Ishikawa (cell line): ENCODE measurements around the gene BEND4.

Experiments used
- CEBPB ChIP-seq: IDR thresholded peaks from 2 replicates; pipeline ENCODE4 v1.6.1; 2012
- CREB1 ChIP-seq: IDR thresholded peaks from 2 replicates; pipeline ENCODE4 v1.6.1; 2012; ENCODE audit warnings: low read depth
- EGR1 ChIP-seq: IDR thresholded peaks from 2 replicates; pipeline ENCODE4 v1.6.1; 2012
- EP300 ChIP-seq: IDR thresholded peaks from 2 replicates; pipeline ENCODE4 v1.6.1; 2012; ENCODE audit warnings: borderline replicate concordance
- FOXM1 ChIP-seq: IDR thresholded peaks from 2 replicates; pipeline ENCODE4 v1.6.1; 2012; ENCODE audit warnings: low read depth, borderline replicate concordance
- MAX ChIP-seq: IDR thresholded peaks from 2 replicates; pipeline ENCODE4 v1.6.1; 2012
- NFIC ChIP-seq: IDR thresholded peaks from 2 replicates; pipeline ENCODE4 v1.6.1; 2012
- RAD21 ChIP-seq: IDR thresholded peaks from 2 replicates; pipeline ENCODE4 v1.6.1; 2012; ENCODE audit warnings: low read depth
- REST ChIP-seq: IDR thresholded peaks from 2 replicates; pipeline ENCODE4 v1.6.1; 2012; ENCODE audit warnings: low read depth, mild to moderate bottlenecking
- TAF1 ChIP-seq: IDR thresholded peaks from 2 replicates; pipeline ENCODE4 v1.6.1; 2012; ENCODE audit warnings: low read depth, mild to moderate bottlenecking
- TCF12 ChIP-seq: IDR thresholded peaks from 2 replicates; pipeline ENCODE4 v1.6.1; 2012; ENCODE audit warnings: low read depth
- TEAD4 ChIP-seq: IDR thresholded peaks from 2 replicates; pipeline ENCODE4 v1.6.1; 2012
- USF1 ChIP-seq: IDR thresholded peaks from 2 replicates; pipeline ENCODE4 v1.6.1; 2012
- YY1 ChIP-seq: IDR thresholded peaks from 2 replicates; pipeline ENCODE4 v1.6.1; 2012; ENCODE audit warnings: low read depth
- ZBTB7A ChIP-seq: IDR thresholded peaks from 2 replicates; pipeline ENCODE4 v1.6.1; 2012; ENCODE audit warnings: low read depth

BEND4 gene

GRCh38 chr4:42112846-42113245 lies 39.6 kb downstream of the BEND4 start:
- TF ChIP-seq EP300: no peak

GRCh38 chr4:42104521-42104920 lies 47.9 kb downstream of the BEND4 start:
- TF ChIP-seq TAF1 (no peak), CEBPB (no peak), RAD21 (no peak), REST (no peak), YY1 (no peak), NFIC (no peak), TCF12 (no peak), ZBTB7A (no peak), EP300 (no peak), FOXM1 (no peak), MAX (no peak), CREB1 (no peak), TEAD4 (no peak), USF1 (no peak), EGR1 (no peak)

- no peak for TF ChIP-seq USF1
- TF ChIP-seq CREB1: no peak
- no peak for TF ChIP-seq MAX
- TF ChIP-seq EP300: no peak
- no peak for TF ChIP-seq EGR1
- no peak for TF ChIP-seq FOXM1
- TF ChIP-seq RAD21: no peak
- TF ChIP-seq TAF1: no peak
- TF ChIP-seq CEBPB: no peak
- no peak for TF ChIP-seq REST
- TF ChIP-seq YY1: no peak
- TF ChIP-seq TCF12: no peak
These were observed 50.9 kb downstream of the BEND4 start for GRCh38 chr4:42101446-42101975.

- TF ChIP-seq TAF1: no peak
- no peak for TF ChIP-seq ZBTB7A
- no peak for TF ChIP-seq TCF12
- TF ChIP-seq RAD21: no peak
- TF ChIP-seq EP300: no peak
- no peak for TF ChIP-seq CEBPB
- no peak for TF ChIP-seq USF1
- TF ChIP-seq REST: no peak
- TF ChIP-seq FOXM1: no peak
These were observed 64.1 kb downstream of the BEND4 start for GRCh38 chr4:42088386-42088785.

GRCh38 chr4:42083816-42084215 lies 68.6 kb downstream of the BEND4 start:
- TF ChIP-seq EP300: no peak
- TF ChIP-seq CREB1: no peak
- no peak for TF ChIP-seq CEBPB
- no peak for TF ChIP-seq ZBTB7A
- no peak for TF ChIP-seq TAF1
- no peak for TF ChIP-seq YY1
- no peak for TF ChIP-seq EGR1
- no peak for TF ChIP-seq TEAD4
- TF ChIP-seq USF1: no peak
- TF ChIP-seq RAD21: no peak
- TF ChIP-seq MAX: no peak
- no peak for TF ChIP-seq FOXM1
- no peak for TF ChIP-seq TCF12
- TF ChIP-seq REST: no peak
- no peak for TF ChIP-seq NFIC
